DND-41 (cell line): ENCODE measurements around the gene SLC25A10.

Experiments used
- EZH2 ChIP-seq: IDR thresholded peaks from 3 replicates; pipeline ENCODE4 v1.6.1; 2012; ENCODE audit warnings: borderline replicate concordance, low read depth, mild to moderate bottlenecking, moderate library complexity, low read length, inconsistent platforms; ENCODE audit not compliant: severe bottlenecking
- TF ChIP-seq, protein P1 (sequence below): IDR thresholded peaks from 2 replicates; pipeline ENCODE4 v1.5.1; 2012; ENCODE audit warnings: borderline replicate concordance, low read length, moderate library complexity, mild to moderate bottlenecking; ENCODE audit not compliant: poor library complexity, severe bottlenecking; ENCODE audit errors: extremely low read depth

DNA sequence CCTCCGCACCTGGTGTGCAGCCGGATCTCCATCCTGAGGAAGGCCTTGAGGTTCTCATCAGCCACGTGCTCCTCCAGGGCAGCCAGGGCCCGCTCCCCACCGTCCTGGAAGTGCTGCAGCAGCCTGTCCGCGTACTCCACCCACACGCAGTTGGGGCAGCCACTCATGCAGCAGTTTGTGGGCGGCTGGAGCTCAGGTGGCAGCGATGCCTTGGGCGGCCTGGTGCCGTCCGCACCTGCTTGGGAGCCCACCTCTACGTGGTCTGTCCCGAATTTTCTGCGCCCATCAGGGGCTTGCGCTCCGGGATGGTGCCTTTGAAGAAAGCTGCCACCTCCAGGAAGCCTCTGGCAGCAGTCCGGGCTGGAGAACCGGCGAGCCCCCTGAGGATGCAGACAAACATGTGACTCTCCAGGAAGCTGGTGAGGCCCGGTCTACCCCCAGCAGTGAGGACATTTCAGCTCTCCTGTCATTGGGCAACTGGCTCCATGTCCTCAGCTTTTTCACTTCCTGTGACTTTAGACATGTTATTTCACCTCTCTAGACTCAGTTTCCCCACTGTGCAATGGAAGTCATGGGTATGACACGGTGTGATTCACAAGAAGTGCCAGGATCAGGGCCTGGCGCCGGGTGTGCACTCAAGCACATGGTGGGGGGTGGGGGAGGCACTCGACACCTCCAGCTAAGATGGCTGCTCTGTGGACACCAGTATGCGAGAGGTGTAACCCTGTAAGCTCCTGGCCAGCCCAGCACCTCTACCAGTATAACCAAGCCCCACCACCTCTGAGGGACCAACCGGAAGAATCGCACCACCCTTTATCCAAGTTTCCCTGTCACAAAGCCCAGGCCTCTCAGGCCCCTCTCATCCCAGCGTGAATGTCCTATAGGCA lies 46.6 kb upstream of the SLC25A10 start:
- TF ChIP-seq, protein P1, sequence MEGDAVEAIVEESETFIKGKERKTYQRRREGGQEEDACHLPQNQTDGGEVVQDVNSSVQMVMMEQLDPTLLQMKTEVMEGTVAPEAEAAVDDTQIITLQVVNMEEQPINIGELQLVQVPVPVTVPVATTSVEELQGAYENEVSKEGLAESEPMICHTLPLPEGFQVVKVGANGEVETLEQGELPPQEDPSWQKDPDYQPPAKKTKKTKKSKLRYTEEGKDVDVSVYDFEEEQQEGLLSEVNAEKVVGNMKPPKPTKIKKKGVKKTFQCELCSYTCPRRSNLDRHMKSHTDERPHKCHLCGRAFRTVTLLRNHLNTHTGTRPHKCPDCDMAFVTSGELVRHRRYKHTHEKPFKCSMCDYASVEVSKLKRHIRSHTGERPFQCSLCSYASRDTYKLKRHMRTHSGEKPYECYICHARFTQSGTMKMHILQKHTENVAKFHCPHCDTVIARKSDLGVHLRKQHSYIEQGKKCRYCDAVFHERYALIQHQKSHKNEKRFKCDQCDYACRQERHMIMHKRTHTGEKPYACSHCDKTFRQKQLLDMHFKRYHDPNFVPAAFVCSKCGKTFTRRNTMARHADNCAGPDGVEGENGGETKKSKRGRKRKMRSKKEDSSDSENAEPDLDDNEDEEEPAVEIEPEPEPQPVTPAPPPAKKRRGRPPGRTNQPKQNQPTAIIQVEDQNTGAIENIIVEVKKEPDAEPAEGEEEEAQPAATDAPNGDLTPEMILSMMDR = no peak
- TF ChIP-seq EZH2 = no peak
